ENCODE data around the gene OGA. TPM values are rescaled to one million over a fixed set of nuclear protein-coding genes. Genes with fewer than 3 reads are reported as not detected.

The OGA gene
- total RNA-seq, 1 donor, result 53.3 TPM

GRCh38 chr10:101837748-101838147 lies 19.5 kb upstream of the OGA start:
- DNase-seq (ENCODE audit: low read depth in 2 of 3, low spot score in 2 of 3), result no peak

GRCh38 chr10:101835362-101835761 lies 17.1 kb upstream of the OGA start:
- no peak for DNase-seq (ENCODE audit: low read depth in 2 of 3, low spot score in 2 of 3)

- peak in 1 of 3 donors; percentile 38 for DNase-seq (ENCODE audit: low read depth in 2 of 3, low spot score in 2 of 3)
These were observed 16.1 kb upstream of the OGA start for GRCh38 chr10:101834341-101834740.

- no peak for DNase-seq (ENCODE audit: low read depth in 2 of 3, low spot score in 2 of 3)
These were observed 15.2 kb upstream of the OGA start for GRCh38 chr10:101833466-101833865.

GRCh38 chr10:101832325-101832771 lies 14.1 kb upstream of the OGA start:
- DNase-seq (ENCODE audit: low read depth in 2 of 3, low spot score in 2 of 3), result no peak

- no peak for DNase-seq (ENCODE audit: low read depth in 2 of 3, low spot score in 2 of 3)
These were observed 13.0 kb upstream of the OGA start for GRCh38 chr10:101831169-101831811.

GRCh38 chr10:101830322-101831168 lies 12.3 kb upstream of the OGA start:
- DNase-seq (ENCODE audit: low read depth in 2 of 3, low spot score in 2 of 3), result peak; percentile 92 to 97 (median 95)

- peak in 2 of 3 donors; percentile 83 to 85 for DNase-seq (ENCODE audit: low read depth in 2 of 3, low spot score in 2 of 3)
These were observed 11.5 kb upstream of the OGA start for GRCh38 chr10:101829561-101830315.

GRCh38 chr10:101828766-101829551 lies 10.7 kb upstream of the OGA start:
- DNase-seq (ENCODE audit: low read depth in 2 of 3, low spot score in 2 of 3), result no peak

GRCh38 chr10:101827919-101828600 lies 9.8 kb upstream of the OGA start:
- no peak for DNase-seq (ENCODE audit: low read depth in 2 of 3, low spot score in 2 of 3)

GRCh38 chr10:101826852-101827434 lies 8.7 kb upstream of the OGA start:
- no peak for DNase-seq (ENCODE audit: low read depth in 2 of 3, low spot score in 2 of 3)

- no peak for DNase-seq (ENCODE audit: low read depth in 2 of 3, low spot score in 2 of 3)
These were observed 6.5 kb upstream of the OGA start for GRCh38 chr10:101824736-101825135.

- no peak for DNase-seq (ENCODE audit: low read depth in 2 of 3, low spot score in 2 of 3)
These were observed 809 bp upstream of the OGA start for GRCh38 chr10:101818872-101819633.

- peak in 2 of 3 donors; percentile 64 to 81 for DNase-seq (ENCODE audit: low read depth in 2 of 3, low spot score in 2 of 3)
These were observed 716 bp downstream of the OGA start for GRCh38 chr10:101817337-101818118.

- DNase-seq (ENCODE audit: low read depth in 2 of 3, low spot score in 2 of 3), result no peak
These were observed 1.3 kb downstream of the OGA start for GRCh38 chr10:101816913-101817336.

- no peak for DNase-seq (ENCODE audit: low read depth in 2 of 3, low spot score in 2 of 3)
These were observed 1.9 kb downstream of the OGA start for GRCh38 chr10:101816376-101816775.

GRCh38 chr10:101814466-101815071 lies 3.7 kb downstream of the OGA start:
- DNase-seq (ENCODE audit: low read depth in 2 of 3, low spot score in 2 of 3), result no peak

- no peak for DNase-seq (ENCODE audit: low read depth in 2 of 3, low spot score in 2 of 3)
These were observed 5.6 kb downstream of the OGA start for GRCh38 chr10:101812606-101813005.
